AG04450 (cell line): ENCODE data around the gene TSPAN33. TPM values are rescaled to one million over a fixed set of nuclear protein-coding genes. Genes with fewer than 3 reads are reported as not detected.
"Not testable (repeated sequence)": the region's sequence is repeated elsewhere in the genome, so short reads cannot be mapped to it uniquely, and the experiment has no call there.

Source experiments
- CTCF ChIA-PET: fragments of 300-600, 350-600 bp; formaldehyde crosslinking; extraction: SDS; loops from one replicate; lab custom pipeline; 2022; ENCODE audit warnings: antibody characterized with exemption, inconsistent platforms; lab: Charles Lee
- POLR2A ChIA-PET: fragments of 350-600 bp; formaldehyde crosslinking; extraction: SDS; loops from one replicate; lab custom pipeline; 2021; ENCODE audit warnings: antibody characterized with exemption, inconsistent platforms; lab: Yijun Ruan, JAX
- DNase-seq: peaks from one replicate; pipeline ENCODE4 v3.0.0-alpha.2; 2011; ENCODE audit warnings: low read depth, low spot score
- H3K27ac ChIP-seq: one replicate; pipeline ENCODE4 v1.5.1; 2012; ENCODE audit warnings: low read depth, low read length, control low read depth
- H3K27me3 ChIP-seq: one replicate; pipeline ENCODE4 v1.6.0; 2012; ENCODE audit warnings: low read length; ENCODE audit not compliant: control insufficient read depth, insufficient read depth
- H3K4me3 ChIP-seq: 2 replicates; pipeline ENCODE4 v1.5.1; 2011; ENCODE audit warnings: mild to moderate bottlenecking, low read depth, low read length, control low read depth
- H3K9me3 ChIP-seq: 2 replicates; pipeline ENCODE4 v1.5.1; 2012; ENCODE audit warnings: low read length; ENCODE audit not compliant: control insufficient read depth, insufficient read depth
- polyA plus RNA-seq: library from polyadenylated mRNA; depleted of rRNA; stranded (reverse); fragments of >200 nt; gene quantifications from 2 replicates; pipeline ENCODE4 v1.2.3, GENCODE V29; 2011
- TF ChIP-seq, protein P1 (sequence below): IDR thresholded peaks from 2 replicates; pipeline ENCODE4 v1.5.1; 2011; ENCODE audit warnings: low read depth, low read length, control low read depth, inconsistent platforms

TSPAN33 gene
- polyA plus RNA-seq, 1 experiment: 0.88 TPM

DNA sequence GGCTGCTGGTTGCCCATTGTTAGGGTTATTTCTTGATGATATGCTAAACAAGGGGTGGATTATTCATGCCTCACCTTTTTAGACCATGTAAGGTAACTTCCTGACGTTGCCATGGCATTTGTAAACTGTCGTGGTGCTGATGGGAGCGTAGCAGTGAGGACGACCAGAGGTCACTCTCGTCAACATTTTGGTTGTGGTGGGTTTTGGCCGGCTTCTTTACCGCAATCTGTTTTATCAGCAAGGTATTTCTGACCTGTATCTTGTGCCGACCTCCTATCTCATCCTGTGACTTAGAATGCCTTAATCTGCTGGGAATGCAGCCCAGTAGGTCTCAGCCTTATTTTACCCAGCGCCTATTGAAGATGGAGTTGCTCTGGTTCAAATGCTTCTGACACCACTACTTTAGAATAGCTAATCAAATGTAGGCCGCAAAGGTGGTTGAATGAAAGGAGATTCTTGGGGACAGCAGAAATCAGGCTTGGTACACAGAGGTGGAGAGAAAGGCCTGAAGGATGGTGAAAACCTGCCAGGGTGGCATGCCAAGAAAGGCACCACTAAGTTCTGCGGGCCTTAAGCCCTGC lies 26.0 kb downstream of the TSPAN33 start:
- ChIA-PET POLR2A (no interaction called here), CTCF (no interaction called here)
- H3K9me3 ChIP-seq: no peaks in the 10 kb centered on the region
- H3K27ac ChIP-seq: no peak overlapping the region
- TF ChIP-seq, protein P1, sequence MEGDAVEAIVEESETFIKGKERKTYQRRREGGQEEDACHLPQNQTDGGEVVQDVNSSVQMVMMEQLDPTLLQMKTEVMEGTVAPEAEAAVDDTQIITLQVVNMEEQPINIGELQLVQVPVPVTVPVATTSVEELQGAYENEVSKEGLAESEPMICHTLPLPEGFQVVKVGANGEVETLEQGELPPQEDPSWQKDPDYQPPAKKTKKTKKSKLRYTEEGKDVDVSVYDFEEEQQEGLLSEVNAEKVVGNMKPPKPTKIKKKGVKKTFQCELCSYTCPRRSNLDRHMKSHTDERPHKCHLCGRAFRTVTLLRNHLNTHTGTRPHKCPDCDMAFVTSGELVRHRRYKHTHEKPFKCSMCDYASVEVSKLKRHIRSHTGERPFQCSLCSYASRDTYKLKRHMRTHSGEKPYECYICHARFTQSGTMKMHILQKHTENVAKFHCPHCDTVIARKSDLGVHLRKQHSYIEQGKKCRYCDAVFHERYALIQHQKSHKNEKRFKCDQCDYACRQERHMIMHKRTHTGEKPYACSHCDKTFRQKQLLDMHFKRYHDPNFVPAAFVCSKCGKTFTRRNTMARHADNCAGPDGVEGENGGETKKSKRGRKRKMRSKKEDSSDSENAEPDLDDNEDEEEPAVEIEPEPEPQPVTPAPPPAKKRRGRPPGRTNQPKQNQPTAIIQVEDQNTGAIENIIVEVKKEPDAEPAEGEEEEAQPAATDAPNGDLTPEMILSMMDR: no peak
- peaks cover 10% of the 10 kb centered on the region for H3K27me3 ChIP-seq
- DNase-seq: no peak
- H3K4me3 ChIP-seq: no peak overlapping the region

DNA sequence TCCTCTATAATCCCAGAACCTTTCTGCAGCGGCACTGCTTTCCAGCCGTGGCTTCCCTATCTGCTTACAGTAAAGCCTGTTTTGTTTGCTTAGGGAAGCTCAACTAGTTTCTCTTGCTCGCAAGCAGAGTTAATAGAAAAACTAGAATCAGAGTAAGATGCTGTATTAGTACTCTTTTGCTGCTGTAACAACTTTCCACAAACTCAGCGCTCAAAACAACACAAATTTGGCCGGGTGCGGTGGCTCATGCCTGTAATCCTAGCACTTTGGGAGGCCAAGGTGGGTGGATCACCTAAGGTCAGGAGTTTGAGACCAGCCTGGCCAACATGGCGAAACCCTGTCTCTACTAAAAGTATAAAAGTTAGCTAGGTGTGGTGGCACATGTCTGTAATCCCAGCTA lies 29.4 kb downstream of the TSPAN33 start:
- H3K4me3 ChIP-seq, H3K9me3 ChIP-seq, DNase-seq, H3K27ac ChIP-seq, POLR2A ChIA-PET: not testable (repeated sequence)
- CTCF ChIA-PET: interaction anchor here (2.7 kb wide), 1 partner anchor 10 kb away, joined by 32 read pairs; no protein-coding TSS in a partner anchor
- peaks cover 13% of the 10 kb centered on the region for H3K27me3 ChIP-seq

DNA sequence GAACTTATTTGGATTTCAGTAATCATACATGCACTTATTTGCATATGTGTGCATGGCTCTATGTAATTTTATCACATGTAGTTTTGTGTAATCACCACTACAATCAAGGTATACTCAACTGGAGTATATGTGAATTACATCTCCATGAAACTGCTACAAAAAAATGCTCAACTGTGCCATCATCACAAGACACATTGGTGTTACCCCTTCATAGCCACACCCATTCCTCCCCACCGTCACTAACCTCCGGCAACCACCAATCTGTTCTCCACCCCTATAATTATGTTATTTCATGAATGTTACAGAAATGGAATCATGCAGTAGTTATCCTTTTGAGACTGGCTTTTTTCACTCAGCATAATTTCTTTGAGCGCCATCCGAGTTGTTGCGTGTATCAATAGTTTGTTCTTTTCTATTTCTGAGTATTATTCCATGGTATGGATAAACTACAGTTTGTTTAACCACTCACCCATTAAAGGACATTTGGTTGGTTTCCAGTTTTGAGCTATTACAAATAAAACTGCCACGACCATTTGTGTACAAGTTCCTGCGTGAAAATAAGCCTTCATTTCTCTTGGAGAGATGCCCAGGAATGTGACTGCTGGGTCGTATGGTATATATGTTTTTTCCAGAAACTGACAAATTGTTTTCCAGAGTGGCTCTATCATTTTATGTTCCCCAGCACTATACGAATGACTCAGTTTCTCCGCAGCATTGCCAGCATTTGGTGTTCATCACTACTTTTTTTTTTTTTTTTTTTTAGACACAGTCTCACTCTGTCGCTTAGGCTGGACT lies 32.6 kb downstream of the TSPAN33 start:
- ChIA-PET POLR2A (interaction anchor here (0.7 kb wide), 1 partner anchor 372 kb away, joined by 7 read pairs; no protein-coding TSS in a partner anchor), CTCF (interaction anchor here (0.9 to 1.6 kb wide), 2 partner anchors 13 to 166 kb away, joined by 3 to 8 read pairs; no protein-coding TSS in a partner anchor)
- H3K4me3 ChIP-seq: no peak overlapping the region
- H3K27me3 ChIP-seq: peaks cover 13% of the 10 kb centered on the region
- no peaks in the 10 kb centered on the region for H3K9me3 ChIP-seq
- DNase-seq: no peak
- TF ChIP-seq, protein P1: no peak
- H3K27ac ChIP-seq: no peak overlapping the region

DNA sequence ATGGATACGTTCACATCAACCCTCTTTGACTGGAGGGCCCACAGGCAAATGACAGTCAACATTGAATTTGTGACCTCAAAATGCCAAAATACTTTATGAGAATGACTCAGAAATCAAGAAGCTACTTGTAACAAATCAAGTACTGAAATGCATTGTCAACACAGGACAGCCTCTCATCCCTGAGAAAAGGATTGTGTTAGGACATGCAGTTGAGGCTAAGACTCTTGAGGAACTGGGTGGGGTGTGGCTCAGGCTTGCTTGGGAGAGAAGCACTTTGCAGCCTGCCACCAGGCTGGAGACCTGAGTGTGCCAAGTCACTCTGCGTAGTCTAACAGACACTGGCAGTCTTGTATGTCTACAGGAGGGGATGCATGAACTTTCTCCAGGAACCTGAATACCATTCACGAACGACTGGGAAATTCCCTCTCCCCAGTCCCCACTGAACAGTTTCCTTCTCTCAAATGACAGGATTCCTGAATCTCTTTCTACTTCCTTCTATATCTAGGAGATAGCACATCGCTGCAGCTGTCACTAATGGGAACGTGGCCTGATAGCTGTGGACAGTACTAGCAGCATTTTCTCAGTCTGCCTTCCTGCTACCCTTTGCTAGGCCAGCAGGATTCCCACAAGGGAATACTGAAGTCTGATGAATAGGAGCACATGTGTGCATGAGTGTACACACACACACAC lies 40.6 kb downstream of the TSPAN33 start:
- CTCF ChIA-PET: interaction anchor here (0.7 kb wide), 1 partner anchor 972 kb away, joined by 4 read pairs; no protein-coding TSS in a partner anchor
- DNase-seq: no peak
- H3K4me3 ChIP-seq: no peak overlapping the region

DNA sequence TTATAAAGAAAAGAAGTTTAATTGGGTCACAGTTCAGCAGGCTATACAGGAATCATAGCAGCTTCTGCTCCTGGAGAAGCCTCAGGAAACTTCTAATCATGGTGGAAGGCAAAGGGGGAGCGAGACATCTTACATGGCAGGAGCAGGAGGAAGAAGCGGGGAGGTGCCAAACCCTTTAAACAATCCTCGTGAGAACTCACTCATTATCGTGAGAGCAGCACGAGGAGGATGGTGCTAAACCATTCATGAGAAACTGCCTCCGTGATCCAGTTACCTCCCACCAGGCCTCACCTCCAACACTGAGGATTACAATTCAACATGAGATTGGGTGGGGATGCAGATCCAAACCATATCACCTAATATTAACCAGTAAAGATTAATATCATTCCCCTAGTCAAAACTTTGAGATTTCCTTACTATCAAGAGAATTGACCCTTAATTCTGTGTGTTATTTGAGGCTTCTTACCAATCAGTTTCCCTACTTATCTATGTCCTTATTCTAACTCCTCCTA lies 42.3 kb downstream of the TSPAN33 start:
- peaks cover 5% of the 10 kb centered on the region for H3K27me3 ChIP-seq
- H3K4me3 ChIP-seq: no peak overlapping the region
- POLR2A ChIA-PET: no interaction called here
- no peak overlapping the region for H3K27ac ChIP-seq
- TF ChIP-seq, protein P1: no peak
- no peaks in the 10 kb centered on the region for H3K9me3 ChIP-seq
- no peak for DNase-seq
- CTCF ChIA-PET: interaction anchor here (0.6 kb wide), 1 partner anchor 86 kb away, joined by 6 read pairs; no protein-coding TSS in a partner anchor

More for the DNA sequence above, 40.6 kb downstream of the TSPAN33 start:
- POLR2A ChIA-PET: no interaction called here
- TF ChIP-seq, protein P1: no peak
- Histone ChIP-seq H3K27me3 (peaks cover 5% of the 10 kb centered on the region), H3K27ac (no peak overlapping the region), H3K9me3 (no peaks in the 10 kb centered on the region)
